Upper lobe of left lung (tissue), 4 donors: ENCODE measurements around the gene GLUL.

Experiments used
- CTCF ChIP-seq, 6 experiments: fragments of 450-650 bp in 4 of 6; fragments of 200-600 bp in 2 of 6; sonication (generic) in 2 of 6; IDR thresholded peaks; one replicate each; pipeline ENCODE4 v1.5.1; 2016 to 2019; ENCODE audit warnings: antibody characterized with exemption in 6 of 6
- EP300 ChIP-seq, 4 donors: sonication (generic); formaldehyde crosslinking; IDR thresholded peaks; one replicate each; pipeline ENCODE4 v1.5.1; 2017; ENCODE audit warnings: antibody characterized with exemption in 4 of 4, control low read depth in 2 of 4

DNA sequence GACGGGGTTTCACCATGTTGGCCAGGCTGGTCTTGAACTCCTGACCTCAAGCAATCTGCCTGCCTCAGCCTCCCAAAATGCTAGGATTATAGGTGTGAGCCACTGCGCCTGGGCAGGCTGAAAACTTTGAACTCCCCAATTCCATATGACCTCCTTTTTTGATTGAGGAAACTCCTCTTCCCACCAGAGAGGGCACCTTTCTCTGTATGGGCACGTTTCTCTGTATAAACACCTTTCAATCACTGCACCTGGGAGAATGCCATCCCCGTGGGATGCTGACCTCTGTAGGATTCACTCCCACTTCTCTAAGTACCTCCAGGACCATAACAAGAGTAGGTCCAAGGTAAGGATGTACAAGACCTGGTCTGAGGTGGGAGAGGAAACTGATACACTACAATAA, 18.5 kb upstream of the GLUL start:
- TF ChIP-seq CTCF (IDR thresholded peaks at IDR 0.05) (no peak), EP300 (IDR thresholded peaks at IDR 0.05) (no peak)
